HG03354 (cell line): ENCODE data around the gene PPP4R4.

ENCODE experiments used
- ATAC-seq: cut with Tn5 transposase; IDR thresholded peaks from one replicate; pipeline ENCODE4 v1.9.1; 2021; ENCODE audit warnings: mild to moderate bottlenecking; ENCODE audit not compliant: unreplicated experiment, poor library complexity, severe bottlenecking

PPP4R4 gene, protein sequence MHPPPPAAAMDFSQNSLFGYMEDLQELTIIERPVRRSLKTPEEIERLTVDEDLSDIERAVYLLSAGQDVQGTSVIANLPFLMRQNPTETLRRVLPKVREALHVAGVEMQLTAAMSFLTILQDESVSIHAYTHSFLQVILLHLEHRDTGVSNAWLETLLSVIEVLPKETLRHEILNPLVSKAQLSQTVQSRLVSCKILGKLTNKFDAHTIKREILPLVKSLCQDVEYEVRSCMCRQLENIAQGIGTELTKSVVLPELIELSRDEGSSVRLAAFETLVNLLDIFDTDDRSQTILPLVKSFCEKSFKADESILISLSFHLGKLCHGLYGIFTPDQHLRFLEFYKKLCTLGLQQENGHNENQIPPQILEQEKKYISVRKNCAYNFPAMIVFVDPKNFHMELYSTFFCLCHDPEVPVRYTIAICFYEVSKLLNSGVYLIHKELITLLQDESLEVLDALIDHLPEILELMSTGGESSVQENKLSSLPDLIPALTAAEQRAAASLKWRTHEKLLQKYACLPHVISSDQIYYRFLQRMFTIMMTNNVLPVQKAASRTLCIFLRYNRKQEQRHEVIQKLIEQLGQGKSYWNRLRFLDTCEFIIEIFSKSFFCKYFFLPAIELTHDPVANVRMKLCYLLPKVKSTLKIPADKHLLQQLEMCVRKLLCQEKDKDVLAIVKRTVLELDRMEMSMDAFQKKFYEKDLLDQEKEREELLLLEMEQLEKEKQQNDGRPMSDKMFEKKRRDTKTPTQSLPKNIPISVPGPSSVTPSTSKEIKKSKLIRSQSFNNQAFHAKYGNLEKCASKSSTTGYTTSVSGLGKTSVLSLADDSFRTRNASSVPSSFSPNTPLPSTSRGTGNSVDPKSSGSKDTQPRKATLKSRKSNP

DNA sequence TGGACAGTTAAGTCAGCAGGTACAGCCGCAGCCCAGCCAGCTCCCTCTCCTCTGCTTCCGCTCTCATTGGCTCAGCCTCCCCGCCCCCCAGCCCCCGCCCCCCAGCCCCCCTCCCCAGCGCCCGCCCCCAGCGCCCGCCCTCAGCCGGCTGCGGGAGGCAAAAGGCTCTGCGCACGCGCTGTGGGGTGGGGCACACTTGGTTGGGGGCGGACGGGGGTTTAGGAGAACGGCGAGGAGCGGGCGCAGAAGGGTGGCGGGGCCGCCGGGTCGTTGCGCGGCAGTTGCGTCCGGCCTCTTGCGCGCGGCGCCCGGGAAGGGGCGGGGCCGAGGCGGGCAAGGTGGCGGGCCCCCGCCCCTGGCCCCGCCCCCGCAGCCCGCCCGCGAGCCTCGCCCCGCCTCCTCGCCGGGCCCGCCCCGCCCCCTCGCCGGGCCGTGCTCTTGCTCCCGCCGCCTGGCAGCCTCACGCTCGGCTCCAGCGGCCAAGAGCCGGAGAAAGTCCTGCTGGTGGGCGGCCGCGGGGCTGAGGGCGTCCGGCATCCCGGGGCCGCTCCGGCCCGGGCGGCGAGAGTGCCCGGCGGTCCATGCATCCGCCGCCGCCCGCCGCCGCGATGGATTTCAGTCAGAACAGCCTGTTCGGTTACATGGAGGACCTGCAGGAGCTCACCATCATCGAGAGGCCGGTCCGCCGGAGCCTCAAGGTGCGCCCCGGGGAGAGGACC, at the start of gene PPP4R4:
Gene PPP4R4 (plus strand): TSS at position 438 of the 719 bp plus-strand sequence. CDS start 144 bp downstream, at position 582.
- peak; percentile 83 for ATAC-seq

DNA sequence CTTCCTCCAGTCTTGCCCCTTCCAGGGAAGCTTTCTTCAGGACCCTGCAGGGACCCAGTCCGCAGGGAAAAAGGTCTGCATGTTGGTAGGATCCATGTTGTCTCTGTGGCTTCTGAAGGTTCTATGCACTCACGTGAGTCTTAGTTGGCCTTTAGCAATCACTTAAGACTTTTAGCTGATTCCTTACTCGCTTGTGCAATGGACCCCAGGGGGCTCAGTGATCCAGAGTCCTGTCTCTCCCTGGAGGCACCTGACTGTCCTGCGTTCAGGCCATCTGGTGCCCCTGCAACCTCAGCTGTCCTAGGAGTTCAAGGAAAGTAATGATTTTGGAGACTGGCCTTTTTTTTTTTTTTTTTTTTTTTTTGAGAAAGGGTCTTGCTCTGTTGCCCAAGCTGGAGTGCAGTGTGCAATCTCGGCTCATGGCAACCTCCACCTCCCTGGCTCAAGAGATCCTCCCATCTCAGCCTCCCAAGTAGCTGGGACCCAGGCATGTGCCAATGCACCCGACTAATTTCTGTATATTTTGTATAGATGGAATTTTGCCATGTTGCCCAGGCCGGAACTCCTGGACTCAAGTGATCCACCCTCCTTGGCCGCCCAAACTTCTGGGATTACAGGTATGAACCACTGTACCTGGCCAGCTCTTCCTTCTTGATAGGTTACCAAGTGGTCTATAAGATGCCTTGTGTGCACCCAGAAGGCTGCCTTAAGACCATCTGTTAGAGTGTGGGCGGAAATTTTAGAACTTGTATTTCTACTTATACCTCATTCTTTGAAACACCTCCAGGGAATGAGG, 49.3 kb upstream of the PPP4R4 start:
- ATAC-seq: no peak

DNA sequence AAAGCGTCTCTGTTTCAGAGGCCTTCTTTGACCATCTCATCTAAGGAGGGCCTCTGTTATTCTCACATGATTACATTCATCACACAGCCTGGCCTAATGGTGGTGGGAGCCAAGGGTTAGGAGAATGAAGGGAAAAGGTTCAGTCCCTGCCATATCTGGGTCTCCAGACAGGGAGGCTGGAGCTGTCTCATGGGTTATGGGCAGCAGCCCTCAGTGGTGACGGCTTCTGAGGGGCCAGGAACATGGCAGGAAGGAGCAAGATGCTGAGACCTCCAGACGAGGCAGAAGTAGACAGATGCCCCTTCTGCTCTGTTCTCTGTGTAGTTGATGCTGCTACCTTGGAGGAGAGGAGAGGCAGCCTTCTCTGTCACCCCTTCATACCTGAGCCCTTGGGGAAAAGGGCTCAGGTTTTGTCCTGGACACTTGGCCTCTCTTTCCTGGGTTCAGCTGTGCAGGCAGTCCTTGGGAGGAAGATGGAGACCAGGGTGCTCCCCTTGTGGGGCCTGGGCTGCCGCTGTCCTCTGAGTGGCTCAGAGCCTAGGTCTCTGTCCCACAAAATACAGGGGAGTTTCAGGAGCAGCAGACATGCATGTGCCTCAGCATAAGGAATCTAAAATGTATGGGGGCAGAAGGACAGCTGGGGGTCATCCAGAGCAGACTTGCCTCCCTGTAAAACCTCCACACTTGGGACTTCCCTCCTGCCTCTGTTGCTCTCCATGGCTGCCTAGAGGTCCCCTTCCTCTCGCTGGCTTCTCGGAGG, 48.3 kb upstream of the PPP4R4 start:
- no peak for ATAC-seq

DNA sequence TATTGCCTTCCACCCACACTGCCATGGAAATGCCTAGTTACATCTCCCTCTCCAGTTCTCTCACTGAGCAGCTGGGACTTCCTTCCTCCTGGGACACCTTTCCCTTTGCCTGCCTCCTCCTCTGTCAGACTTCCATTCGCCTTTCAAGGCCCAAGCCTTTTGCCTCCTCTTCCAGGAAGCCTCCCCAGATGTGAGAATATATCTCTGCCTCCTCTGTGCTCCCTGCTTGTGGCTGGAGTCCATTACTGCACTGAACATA, 47.8 kb upstream of the PPP4R4 start:
- ATAC-seq: no peak

DNA sequence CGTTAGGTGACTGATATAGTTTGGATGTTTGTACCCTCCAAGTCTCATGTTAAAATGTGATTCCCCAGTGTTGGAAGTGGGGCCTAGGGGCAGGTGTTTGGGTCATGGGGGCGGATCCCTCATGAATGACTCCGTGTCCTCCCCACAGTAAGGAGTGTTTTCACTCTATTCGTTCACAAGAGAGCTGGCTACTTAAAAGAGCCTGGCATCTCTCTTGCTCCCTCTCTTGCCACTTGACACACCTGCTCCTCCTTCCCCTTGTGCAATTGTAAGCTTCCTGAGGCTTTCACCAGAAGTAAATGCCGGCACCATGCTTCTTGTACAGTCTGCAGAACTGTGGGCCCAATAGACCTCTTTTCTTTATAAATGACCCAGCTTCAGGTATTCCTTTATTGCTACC, 47.3 kb upstream of the PPP4R4 start:
- no peak for ATAC-seq

DNA sequence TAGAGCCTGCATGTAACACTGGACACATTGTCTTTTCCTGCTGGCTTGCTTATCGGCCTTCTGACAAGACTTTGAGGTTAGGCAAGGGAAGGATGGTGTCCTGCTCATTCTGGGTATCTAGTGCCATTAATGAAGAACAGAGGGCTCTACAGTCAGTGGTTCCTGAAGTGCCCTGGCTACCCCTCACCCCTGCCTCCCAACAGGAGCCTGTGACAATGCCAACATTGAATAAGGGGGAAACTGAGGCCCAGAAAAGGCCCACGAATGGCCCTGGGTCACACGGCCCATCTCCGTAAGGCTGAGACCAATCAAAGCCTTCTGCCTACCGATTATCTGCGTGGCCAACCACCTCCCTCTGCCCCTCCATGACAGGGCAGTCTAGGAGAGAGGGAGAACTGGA, 46.8 kb upstream of the PPP4R4 start:
- ATAC-seq: no peak

DNA sequence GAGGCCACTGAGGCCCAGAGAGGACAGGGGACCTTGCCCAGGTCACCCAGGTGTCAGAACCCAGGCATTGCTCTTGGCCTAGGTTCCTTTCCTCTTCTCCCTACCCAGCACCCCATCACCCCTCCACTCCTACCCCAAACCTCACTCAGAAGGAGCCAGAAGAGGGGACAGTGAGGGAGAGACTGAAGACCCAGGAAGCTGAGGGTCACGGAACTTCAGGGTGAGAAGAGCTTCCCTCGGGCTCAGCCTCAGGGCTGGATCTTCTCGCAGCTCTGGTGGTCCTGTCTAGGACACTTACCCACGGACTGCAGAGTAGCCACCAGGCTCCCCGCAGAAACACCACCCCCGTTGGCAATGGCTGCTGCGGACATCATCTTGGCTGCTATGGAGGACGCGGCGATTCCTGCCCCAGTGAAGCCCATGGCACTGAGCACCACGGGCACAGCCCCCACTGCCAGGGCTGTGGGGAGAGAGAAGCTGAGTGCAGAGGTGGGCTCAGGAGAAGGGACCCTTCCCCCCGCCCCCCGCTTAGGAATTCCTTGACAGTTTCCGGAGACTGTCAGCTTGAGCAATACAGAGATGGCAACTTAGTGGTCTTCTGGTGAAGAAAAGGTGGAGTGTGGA, 45.8 kb upstream of the PPP4R4 start:
- no peak for ATAC-seq

DNA sequence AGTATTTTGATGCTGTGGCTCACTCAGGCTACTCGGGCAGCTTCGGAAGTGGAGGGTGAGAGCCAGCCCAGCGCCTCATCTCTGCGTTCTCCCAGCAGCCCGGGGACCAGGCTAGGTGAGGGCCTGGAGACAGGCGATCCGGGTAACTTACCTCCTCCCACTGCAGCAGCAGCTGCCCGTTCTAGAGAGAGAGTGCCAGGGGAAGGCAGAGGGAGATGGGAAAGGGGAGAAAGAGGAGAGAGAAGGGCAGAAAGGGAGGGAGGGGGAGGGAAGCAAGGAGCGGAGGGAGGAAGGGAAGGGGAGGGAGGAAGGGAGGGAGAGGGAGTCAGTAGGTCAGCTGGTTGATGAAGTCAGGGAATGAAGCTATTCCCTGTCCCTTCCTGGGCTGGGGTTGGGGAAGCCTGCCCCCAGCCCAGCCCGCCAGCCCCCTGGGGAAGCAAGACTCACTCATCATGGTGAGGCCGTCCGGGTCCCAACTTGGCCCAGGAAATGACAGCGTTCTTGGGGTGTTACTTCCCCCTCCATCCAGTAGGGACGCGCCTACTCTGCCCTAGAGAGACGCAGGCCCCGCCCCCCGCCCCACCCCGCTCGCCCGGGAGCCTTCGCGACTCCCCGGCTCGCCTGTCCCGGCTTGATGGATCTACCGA, 44.9 kb upstream of the PPP4R4 start, which contains the start of gene IFI27L2:
Gene IFI27L2 (minus strand): TSS at position 494 of the 647 bp plus-strand sequence. CDS start 40 bp downstream, at position 454.
- peak; percentile 96 for ATAC-seq

DNA sequence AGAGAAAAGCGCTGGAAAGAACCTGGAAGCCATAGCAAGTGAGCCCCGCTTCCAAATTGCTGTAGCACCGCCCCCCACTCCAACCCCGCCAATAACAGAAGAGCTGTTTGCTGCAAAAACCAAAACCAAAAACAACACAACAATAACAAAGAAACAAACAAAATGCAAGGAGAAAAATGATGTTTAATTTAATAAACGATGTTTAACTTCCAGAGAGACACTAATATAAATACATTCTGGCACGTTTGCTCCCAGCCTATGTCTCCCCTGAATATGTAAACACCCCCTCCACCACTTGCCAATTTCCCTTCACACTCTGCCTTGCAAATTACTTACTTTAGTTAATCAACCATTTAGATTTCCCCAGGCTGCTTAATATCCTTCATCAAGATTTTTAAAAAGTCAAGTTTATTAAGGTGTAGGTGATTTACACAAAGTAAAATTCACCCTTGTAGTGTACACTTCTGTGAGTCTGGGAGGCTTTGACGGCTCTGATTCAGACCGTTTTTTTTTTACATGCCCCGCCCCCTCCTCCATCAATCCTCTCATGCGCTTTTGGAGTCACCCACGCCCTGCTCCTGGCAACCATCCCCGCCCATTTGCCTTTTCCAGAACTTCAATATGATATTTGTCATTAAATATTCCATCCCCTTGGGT, 44.2 kb upstream of the PPP4R4 start:
- ATAC-seq: no peak

DNA sequence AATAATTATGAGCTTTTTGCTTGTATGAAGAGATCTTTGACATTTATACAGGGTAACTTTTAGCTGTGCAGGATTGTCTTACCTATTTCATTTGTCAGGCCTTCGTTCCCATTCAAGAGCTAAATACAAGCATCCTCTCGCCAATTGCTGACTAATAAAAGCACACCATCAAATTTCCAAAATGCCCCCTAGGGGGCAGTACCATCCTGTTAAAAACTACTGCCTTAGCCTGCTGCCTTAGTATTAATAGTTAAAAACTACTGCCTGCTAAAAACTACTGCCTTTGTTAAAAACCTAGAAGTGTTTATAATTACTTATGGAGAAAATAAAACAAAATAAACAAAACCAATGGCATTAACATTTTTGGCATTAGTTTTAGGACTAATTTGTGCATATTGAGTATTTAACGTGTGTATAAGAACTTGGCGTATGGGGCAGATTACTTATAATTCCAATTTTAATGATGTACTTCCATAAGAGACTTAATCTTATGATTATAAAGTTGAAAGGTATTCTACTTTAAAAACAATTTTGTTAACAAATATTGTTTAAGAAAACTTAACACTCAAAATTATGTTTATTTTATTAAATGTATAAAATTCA, 41.7 kb upstream of the PPP4R4 start:
- no peak for ATAC-seq

DNA sequence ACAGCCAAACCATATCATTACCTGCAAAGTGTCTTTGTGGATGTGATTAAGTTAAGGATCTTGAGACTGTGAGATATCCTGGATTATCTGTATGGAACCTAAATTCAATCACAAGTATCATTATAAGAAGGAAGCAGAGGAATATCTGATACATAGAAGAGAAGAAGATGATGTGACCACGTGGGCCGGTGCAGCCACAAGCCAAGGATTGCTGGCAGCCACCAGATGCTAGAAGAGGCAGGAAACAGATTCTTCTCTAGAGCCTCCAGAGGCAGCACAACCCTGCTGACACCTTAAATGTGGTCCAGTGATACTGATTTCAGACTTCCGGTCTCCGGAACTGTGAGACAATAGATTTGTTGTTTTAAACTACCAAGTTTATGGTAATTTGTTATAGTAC, 38.6 kb upstream of the PPP4R4 start:
- no peak for ATAC-seq

DNA sequence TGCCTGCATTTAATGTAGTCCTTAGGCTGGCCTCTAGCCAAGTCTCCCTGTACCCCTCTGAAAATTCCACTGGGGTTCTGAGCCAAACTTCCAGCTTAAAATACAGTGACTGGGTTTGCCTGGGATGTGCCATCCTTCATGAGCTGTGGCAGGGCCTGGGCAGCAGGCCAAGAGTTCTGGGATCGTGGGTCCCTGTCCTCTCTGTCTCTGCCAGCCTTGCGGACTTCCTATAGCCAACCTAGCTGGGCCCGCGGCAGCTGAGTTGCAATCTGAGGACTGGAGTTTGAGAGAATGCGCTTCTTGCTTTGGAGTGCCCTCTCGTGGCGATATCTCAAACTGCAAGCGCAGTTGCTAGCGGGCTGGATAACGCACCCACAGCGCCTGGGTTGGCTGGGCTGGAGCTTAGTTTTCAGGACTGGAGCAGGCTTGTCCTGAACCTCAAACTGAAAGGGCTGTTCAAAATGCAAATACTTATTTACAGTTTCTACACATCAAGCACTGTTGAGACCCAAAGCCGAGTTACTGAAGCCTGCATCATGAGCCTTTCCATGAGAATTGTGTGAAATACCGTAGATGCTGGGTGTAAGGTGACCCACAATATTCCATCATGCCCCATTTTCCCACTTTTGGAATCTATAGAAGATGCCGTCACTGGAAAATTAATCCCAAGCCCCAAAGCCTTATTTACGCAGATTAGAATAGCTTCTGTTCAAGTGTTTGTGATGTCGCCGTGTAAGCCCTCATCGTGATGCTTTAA, 37.4 kb upstream of the PPP4R4 start:
- peak; percentile 92 for ATAC-seq

DNA sequence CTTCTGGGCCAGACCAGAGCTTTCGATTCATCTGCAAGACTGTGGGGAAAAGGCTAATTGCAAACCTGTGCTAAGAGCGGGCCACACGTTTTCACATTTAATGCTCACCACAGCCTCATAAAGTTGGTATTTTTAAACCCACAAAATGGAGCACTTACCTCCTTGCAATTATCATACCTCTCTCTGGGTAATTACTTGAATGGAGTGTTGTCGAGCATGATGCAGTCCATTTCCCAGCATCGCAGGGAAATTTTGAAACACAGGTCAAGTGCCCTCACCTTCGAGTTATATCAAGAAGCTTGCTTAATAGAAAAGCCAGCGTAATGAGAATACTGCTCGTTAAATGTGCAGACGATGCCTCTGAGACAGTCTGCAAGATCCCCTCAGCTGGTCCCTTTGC, 35.9 kb upstream of the PPP4R4 start:
- no peak for ATAC-seq

DNA sequence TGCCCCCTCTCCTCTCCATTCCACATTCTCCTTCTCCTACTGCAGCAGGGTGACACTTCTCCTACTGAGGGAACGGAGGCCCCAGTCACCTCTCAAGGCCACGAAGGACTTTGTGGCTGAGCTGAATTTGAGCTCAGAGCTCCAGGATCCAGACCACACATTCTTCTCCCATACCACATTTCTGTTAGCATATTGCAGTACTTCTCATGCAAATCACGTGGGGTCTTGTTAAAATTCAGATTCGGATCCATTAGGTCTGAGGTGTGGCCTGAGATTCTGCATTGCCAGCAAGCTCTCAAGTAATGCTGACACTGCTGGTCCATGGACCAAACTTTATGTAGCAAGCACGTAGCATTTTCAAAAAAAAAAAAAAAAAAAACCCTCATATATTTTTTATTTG, 35.1 kb upstream of the PPP4R4 start:
- no peak for ATAC-seq

DNA sequence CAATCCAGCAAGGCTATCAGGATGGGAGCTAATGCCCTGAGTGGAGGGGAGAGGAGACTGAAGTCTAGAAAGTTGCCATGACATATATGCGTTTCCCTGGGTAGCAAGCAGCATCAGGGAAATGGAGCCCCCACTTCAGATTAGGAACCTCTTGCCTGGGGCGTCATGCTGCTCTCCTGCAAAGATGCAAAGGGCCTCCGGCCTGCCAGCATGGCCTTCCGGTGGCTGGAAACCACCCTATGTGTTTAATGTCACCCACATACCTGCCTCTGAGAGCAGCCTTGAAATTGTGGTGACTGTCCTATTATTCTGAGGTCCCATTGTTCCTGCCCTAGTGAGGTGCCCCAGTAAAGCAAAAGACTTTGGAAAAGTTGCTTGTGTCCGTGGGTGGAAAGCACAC, 34.7 kb upstream of the PPP4R4 start:
- no peak for ATAC-seq

DNA sequence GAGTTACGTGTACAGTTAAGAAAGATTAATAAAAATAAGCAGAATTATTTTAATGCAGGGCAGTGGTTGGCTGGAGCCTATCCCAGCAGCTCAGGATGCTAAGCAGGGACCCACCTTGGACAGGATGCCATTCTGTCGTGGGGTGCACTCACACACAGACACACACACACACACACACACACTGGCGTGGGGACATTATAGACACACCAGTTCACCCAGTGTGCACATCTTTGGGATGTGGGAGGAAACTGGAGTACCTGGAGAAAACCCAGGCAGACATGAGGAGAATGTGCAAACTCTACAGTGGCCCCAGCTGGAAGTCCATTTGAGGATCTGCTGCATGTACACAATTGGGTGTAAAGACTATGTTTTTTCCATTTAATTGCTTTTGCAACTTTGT, 31.9 kb upstream of the PPP4R4 start:
- ATAC-seq: no peak

DNA sequence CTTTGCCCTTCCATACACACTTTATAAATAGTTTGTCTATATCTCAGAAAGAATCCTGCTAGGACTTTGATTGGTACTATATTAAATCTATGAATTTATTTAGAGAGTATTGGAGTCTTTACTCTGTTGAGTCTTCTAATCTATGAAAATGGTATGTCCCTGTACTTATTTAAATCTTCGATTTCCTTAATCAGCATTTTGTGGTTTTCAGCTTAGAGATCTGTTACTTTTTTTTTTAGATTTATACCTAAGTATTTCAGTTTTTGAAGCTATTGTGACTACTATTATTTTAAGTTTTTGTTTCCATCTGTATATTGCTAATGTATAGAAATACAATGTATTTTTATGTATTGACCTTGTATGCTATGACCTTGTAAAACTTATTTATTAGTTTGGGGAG, 31.3 kb upstream of the PPP4R4 start:
- ATAC-seq: no peak
